Bronchial epithelial cell (primary cell): ENCODE results near the gene PDCD10. TPM values are rescaled to one million over a fixed set of nuclear protein-coding genes. Genes with fewer than 3 reads are reported as not detected.

Experiments used
- DNase-seq: peaks from one replicate; pipeline ENCODE4 v3.0.0-alpha.2; 2010; ENCODE audit warnings: low read depth
- FAIRE-seq: peaks from 2 replicates; lab custom pipeline; 2011; peaks lifted over from hg19 to GRCh38; lab: Jason Lieb, UNC
- H3K27me3 ChIP-seq: 2 replicates; pipeline ENCODE4 v1.5.1; 2011; ENCODE audit warnings: low read length; ENCODE audit not compliant: control insufficient read depth, insufficient read depth
- H3K36me3 ChIP-seq: 2 replicates; pipeline ENCODE4 v1.5.1; 2011; ENCODE audit warnings: low read length; ENCODE audit not compliant: control insufficient read depth, insufficient read depth
- H3K4me3 ChIP-seq: 2 replicates; pipeline ENCODE4 v1.5.1; 2011; ENCODE audit warnings: mild to moderate bottlenecking, low read depth, low read length, control low read depth
- total RNA-seq: library from RNA; depleted of rRNA; stranded (reverse); fragments of >200 nt; gene quantifications from 2 replicates; pipeline ENCODE4 v1.2.1, GENCODE V29; 2014
- TF ChIP-seq, protein P1 (sequence below): IDR thresholded peaks from 2 replicates; pipeline ENCODE4 v1.5.1; 2011; ENCODE audit warnings: mild to moderate bottlenecking, moderate library complexity, low read length, control low read depth, inconsistent platforms; ENCODE audit not compliant: insufficient read depth, severe bottlenecking

Gene PDCD10
- total RNA-seq, 1 donor from 2014 or later: 83.2 TPM

GRCh38 chr3:167679526-167679925, 55.2 kb downstream of the PDCD10 start:
- H3K4me3 ChIP-seq: no peak overlapping the region
- H3K36me3 ChIP-seq: peaks cover 3% of the 10 kb centered on the region
- FAIRE-seq: no peak
- TF ChIP-seq, protein P1, sequence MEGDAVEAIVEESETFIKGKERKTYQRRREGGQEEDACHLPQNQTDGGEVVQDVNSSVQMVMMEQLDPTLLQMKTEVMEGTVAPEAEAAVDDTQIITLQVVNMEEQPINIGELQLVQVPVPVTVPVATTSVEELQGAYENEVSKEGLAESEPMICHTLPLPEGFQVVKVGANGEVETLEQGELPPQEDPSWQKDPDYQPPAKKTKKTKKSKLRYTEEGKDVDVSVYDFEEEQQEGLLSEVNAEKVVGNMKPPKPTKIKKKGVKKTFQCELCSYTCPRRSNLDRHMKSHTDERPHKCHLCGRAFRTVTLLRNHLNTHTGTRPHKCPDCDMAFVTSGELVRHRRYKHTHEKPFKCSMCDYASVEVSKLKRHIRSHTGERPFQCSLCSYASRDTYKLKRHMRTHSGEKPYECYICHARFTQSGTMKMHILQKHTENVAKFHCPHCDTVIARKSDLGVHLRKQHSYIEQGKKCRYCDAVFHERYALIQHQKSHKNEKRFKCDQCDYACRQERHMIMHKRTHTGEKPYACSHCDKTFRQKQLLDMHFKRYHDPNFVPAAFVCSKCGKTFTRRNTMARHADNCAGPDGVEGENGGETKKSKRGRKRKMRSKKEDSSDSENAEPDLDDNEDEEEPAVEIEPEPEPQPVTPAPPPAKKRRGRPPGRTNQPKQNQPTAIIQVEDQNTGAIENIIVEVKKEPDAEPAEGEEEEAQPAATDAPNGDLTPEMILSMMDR: no peak
- no peak for DNase-seq
- no peaks in the 10 kb centered on the region for H3K27me3 ChIP-seq

- H3K4me3 ChIP-seq: no peak overlapping the region
- no peak for FAIRE-seq
- TF ChIP-seq, protein P1: no peak
- peaks cover 2% of the 10 kb centered on the region for H3K36me3 ChIP-seq
- no peak for DNase-seq
- H3K27me3 ChIP-seq: no peaks in the 10 kb centered on the region
Measured at GRCh38 chr3:167675848-167676247, 58.8 kb downstream of the PDCD10 start.

GRCh38 chr3:167673221-167673620, 61.5 kb downstream of the PDCD10 start:
- FAIRE-seq (no peak), DNase-seq (no peak)
- H3K36me3 ChIP-seq: peaks cover 2% of the 10 kb centered on the region
- H3K27me3 ChIP-seq: no peaks in the 10 kb centered on the region
- H3K4me3 ChIP-seq: no peak overlapping the region
- TF ChIP-seq, protein P1: no peak

- Histone ChIP-seq H3K27me3 (no peaks in the 10 kb centered on the region), H3K4me3 (no peak overlapping the region), H3K36me3 (peaks cover 2% of the 10 kb centered on the region)
- TF ChIP-seq, protein P1: no peak
- FAIRE-seq: no peak
- DNase-seq: no peak
Measured at GRCh38 chr3:167671878-167672427, 62.7 kb downstream of the PDCD10 start.

- TF ChIP-seq, protein P1: no peak
- no peaks in the 10 kb centered on the region for H3K36me3 ChIP-seq
- H3K27me3 ChIP-seq: no peaks in the 10 kb centered on the region
- H3K4me3 ChIP-seq: no peak overlapping the region
- DNase-seq: no peak
- no peak for FAIRE-seq
Measured at GRCh38 chr3:167669699-167670098, 65.0 kb downstream of the PDCD10 start.

DNA sequence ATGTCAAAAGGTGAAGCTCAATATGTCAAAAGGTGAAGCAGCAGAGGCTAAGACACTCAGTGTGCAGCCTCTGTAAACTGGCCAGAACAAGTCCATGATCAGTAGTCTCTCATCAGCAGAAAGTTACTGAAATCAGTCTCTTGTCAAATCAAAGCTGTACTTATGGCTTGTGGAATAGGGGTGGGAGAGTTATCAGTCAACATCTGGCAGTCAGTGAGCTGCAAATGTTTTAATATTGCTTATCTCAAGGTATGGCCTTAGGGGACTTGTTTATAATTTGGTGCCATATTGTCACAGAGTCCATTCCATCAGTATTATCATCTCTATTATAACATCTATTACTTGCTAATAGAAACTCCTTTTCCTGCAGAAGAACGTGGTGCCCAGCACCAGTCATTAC, 66.0 kb downstream of the PDCD10 start:
- DNase-seq (no peak), FAIRE-seq (no peak)
- no peaks in the 10 kb centered on the region for H3K27me3 ChIP-seq
- no peak overlapping the region for H3K4me3 ChIP-seq
- TF ChIP-seq, protein P1: no peak
- no peaks in the 10 kb centered on the region for H3K36me3 ChIP-seq
